ENCODE data around the gene KLK7.

GRCh38 chr19:50972795-50973376, 10.8 kb downstream of the KLK7 start:
- TF ChIP-seq POLR2AphosphoS5 (IDR thresholded peaks at IDR 0.05; ENCODE audit: low read depth, low read length) = no peak
- TF ChIP-seq TAF1 (IDR thresholded peaks at IDR 0.05; ENCODE audit: borderline replicate concordance, insufficient read depth, low read length) = no peak
- TF ChIP-seq REST (IDR thresholded peaks at IDR 0.05; ENCODE audit: insufficient read depth in 1 of 2, low read depth in 2 of 2, low read length in 2 of 2) = no peak
